Cerebellar nuclear complex (tissue), 1 donor: ENCODE measurements around the gene EDC4.
"Not testable (repeated sequence)": the region's sequence is repeated elsewhere in the genome, so short reads cannot be mapped to it uniquely, and the experiment has no call there.

ENCODE experiments used
- DNase-seq, 2 experiments: peaks; one replicate each; lab custom pipeline; 2025; lab: John Stamatoyannopoulos, UW

Gene EDC4, protein sequence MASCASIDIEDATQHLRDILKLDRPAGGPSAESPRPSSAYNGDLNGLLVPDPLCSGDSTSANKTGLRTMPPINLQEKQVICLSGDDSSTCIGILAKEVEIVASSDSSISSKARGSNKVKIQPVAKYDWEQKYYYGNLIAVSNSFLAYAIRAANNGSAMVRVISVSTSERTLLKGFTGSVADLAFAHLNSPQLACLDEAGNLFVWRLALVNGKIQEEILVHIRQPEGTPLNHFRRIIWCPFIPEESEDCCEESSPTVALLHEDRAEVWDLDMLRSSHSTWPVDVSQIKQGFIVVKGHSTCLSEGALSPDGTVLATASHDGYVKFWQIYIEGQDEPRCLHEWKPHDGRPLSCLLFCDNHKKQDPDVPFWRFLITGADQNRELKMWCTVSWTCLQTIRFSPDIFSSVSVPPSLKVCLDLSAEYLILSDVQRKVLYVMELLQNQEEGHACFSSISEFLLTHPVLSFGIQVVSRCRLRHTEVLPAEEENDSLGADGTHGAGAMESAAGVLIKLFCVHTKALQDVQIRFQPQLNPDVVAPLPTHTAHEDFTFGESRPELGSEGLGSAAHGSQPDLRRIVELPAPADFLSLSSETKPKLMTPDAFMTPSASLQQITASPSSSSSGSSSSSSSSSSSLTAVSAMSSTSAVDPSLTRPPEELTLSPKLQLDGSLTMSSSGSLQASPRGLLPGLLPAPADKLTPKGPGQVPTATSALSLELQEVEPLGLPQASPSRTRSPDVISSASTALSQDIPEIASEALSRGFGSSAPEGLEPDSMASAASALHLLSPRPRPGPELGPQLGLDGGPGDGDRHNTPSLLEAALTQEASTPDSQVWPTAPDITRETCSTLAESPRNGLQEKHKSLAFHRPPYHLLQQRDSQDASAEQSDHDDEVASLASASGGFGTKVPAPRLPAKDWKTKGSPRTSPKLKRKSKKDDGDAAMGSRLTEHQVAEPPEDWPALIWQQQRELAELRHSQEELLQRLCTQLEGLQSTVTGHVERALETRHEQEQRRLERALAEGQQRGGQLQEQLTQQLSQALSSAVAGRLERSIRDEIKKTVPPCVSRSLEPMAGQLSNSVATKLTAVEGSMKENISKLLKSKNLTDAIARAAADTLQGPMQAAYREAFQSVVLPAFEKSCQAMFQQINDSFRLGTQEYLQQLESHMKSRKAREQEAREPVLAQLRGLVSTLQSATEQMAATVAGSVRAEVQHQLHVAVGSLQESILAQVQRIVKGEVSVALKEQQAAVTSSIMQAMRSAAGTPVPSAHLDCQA (N-terminal part only)

GRCh38 chr16:67872631-67873434 is at the start of gene EDC4:
Gene EDC4 (plus strand): TSS chr16:67873052. CDS start chr16:67873262, 210 bp downstream.
- DNase-seq, result no peak

DNA sequence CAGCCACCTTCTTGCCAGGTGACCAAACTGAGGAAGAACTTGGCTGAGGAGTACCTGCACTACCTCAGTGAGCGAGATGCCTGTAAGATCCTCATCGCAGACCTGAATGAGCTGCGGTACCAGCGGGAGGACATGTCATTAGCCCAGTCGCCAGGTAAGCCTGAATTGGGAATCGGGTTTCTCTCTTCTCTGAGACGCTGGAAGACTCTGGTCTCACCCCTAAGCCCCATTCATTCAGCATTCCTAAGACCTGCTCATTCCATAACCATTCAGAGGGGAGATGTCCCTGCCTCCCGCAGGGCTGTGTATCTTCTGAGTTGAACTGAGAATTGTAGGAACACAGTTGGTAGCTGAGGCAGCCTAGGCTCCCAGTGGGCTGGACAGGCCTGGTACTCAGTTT is 47.7 kb upstream of the EDC4 start:
- no peak for DNase-seq

GRCh38 chr16:67825906-67826305 is 46.9 kb upstream of the EDC4 start:
- DNase-seq, result no peak

GRCh38 chr16:67828651-67829050 is 44.2 kb upstream of the EDC4 start:
- no peak for DNase-seq

- DNase-seq, result no peak
Measured at GRCh38 chr16:67833030-67833414, 39.8 kb upstream of the EDC4 start.

DNA sequence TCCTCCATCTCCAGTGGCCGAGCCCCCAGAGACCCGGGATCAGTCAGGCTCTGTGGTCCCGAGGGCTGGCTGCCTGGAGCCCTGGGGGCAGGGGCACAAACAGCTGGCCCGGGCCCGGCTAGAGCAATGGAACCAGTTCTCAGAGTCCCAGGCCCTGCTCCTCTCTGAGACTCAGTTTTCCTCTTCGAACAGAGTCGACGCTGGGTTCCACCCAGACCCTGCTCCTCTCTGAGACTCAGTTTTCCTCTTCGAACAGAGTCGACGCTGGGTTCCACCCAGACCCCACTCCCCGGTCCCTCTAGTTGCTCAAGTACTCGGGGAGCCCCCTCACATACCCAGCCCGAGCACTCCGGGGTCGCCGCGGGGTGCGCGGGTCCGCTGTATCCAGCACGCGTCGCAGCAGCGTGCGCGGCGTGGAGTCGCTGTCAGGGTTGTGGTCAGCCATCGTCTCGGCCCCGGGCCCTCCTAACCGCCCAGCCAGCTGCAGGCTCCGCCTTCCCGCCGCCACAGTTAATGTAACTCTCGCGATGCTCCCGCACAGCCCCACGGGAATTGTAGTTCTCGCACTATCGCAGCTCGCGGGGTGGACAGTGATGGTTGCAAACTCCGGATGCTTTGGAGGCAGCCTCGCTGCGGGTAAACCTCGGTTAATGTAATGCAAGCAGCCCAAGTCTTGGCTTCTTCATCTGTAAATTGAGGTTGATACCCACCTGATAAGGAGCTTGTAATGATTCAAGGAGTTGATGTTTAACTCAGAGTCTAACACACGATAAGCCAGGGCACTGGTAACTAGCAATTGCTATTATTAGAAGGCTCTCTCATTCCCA is 39.2 kb upstream of the EDC4 start:
- DNase-seq, result peak; percentile 39 to 83

DNA sequence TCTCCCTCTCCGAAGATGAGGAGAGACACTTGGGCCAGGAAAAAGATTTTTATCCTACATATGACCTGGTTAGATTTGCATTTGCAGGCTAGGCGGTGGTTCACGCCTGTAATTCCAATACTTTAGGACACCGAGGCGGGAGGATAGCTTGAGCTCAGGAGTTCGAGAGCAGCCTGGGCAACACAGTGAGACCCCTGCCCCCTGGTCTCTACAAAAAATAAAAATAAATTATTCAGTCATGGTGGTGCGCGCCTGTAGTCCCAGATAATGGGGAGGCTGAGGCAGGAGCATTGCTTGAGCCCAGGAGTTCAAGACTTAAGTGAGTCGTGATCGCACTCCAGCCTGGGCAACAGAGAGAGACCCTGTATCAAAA is 38.6 kb upstream of the EDC4 start:
- DNase-seq, result no peak

DNA sequence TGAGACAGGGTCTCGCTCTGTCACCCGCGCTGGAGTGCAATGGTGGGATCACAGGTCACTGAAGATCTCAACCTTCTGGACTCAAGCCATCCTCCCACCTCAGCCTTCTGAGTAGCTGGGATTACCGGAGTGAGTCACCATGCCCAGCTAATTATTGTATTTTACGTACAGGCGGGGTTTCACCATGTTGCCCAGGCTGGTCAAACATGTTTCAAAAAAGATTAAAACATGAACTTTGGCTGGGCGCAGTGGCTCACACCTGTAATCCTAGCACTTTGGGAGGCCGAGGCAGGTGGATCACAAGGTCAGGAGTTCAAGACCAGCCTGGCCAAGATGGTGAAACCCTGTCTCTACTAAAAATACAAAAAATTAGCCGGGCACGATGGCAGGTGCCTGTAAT is 35.7 kb upstream of the EDC4 start:
- DNase-seq, result not testable (repeated sequence)

DNA sequence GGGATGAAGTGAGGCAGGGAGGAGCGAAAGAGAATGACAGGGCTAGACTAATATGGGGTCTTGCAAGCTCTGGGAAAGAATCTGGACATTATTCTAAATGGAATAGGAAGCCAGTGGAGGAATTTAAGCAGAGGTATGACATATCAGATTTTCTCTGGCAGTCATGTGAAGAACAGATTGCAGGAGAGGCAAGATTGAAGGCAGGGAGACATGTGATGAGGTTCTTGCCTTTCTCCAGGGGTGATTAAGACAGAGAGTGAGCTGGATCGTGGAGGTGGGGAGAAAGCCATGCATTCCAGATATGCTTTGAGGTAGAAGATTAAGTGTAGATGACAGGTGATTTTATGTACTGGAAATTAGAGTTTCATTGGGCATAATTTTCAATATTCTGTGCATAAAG is 35.0 kb upstream of the EDC4 start:
- DNase-seq, result no peak

DNA sequence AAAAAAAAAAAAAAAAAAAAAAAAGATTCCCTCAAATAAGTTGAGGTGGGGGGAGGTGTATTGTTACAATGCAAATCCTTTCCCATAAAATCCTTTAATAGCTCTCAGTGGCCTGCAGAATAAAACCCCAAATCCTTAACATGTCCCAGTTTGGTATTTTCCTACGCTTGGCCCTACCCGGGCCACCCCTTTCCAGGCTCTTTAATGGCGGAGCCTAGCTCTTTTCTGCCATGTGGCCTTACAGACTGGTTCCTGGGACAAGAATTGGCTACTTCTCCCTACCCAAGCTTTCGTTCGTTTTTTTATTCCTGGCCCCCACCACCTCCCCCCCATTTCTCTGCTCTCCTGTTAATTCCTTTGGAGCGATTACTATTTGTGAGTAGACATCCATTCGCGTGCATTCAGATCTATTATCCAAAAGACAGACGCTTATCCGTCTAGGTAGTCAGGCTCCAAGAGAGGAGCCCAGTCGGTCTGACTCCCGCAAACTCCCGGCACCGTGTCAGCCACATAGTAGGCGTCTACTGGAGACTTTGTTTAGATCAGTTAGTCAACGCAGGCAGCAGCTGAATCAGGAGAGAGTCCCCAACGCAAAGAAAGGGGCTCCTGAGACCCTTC is 31.5 kb upstream of the EDC4 start:
- DNase-seq, result no peak

GRCh38 chr16:67841816-67842508 is 30.9 kb upstream of the EDC4 start, which contains the start of gene THAP11:
Gene THAP11 (plus strand): TSS chr16:67842320. CDS start chr16:67842555, 235 bp downstream.
- DNase-seq, result peak in 1 of 2 experiments; percentile 86

DNA sequence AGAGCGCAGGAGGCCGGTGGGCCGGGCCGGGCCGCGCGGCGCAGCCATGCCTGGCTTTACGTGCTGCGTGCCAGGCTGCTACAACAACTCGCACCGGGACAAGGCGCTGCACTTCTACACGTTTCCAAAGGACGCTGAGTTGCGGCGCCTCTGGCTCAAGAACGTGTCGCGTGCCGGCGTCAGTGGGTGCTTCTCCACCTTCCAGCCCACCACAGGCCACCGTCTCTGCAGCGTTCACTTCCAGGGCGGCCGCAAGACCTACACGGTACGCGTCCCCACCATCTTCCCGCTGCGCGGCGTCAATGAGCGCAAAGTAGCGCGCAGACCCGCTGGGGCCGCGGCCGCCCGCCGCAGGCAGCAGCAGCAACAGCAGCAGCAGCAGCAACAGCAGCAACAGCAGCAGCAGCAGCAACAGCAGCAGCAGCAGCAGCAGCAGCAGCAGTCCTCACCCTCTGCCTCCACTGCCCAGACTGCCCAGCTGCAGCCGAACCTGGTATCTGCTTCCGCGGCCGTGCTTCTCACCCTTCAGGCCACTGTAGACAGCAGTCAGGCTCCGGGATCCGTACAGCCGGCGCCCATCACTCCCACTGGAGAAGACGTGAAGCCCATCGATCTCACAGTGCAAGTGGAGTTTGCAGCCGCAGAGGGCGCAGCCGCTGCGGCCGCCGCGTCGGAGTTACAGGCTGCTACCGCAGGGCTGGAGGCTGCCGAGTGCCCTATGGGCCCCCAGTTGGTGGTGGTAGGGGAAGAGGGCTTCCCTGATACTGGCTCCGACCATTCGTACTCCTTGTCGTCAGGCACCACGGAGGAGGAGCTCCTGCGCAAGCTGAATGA is 30.1 kb upstream of the EDC4 start:
- no peak for DNase-seq

DNA sequence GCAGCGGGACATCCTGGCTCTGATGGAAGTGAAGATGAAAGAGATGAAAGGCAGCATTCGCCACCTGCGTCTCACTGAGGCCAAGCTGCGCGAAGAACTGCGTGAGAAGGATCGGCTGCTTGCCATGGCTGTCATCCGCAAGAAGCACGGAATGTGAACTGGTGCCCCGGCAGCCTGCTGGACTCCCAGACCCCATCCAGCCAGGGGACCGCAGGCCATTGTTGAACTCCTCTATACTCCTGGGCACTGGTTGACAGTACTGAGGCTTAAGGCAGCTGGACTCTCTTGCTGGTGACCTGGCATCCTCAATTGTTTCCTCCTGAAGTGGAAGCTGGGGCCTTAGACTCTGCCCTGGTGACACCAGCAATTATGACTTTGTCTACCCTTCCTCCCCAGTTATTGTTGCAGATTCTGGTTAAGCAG is 29.5 kb upstream of the EDC4 start:
- no peak for DNase-seq

DNA sequence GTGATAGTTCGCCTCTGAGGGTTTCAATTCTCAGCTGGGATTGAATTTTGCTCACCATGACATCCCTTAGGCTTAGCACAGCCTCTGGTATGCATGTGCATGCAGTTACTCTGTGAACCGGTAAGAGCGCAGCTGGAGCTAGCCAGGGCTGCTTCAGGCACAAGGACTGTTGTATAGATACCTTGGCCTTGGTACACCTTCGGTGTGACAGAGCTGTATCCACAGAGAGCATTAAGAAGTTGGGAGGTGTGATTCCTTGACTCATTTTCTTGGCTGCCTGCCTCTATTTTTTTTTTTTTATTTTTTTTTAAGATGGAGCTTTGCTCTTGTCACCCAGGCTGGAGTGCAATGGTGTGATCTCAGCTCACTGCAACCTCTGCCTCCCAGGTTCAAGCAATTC is 28.4 kb upstream of the EDC4 start:
- DNase-seq, result no peak

DNA sequence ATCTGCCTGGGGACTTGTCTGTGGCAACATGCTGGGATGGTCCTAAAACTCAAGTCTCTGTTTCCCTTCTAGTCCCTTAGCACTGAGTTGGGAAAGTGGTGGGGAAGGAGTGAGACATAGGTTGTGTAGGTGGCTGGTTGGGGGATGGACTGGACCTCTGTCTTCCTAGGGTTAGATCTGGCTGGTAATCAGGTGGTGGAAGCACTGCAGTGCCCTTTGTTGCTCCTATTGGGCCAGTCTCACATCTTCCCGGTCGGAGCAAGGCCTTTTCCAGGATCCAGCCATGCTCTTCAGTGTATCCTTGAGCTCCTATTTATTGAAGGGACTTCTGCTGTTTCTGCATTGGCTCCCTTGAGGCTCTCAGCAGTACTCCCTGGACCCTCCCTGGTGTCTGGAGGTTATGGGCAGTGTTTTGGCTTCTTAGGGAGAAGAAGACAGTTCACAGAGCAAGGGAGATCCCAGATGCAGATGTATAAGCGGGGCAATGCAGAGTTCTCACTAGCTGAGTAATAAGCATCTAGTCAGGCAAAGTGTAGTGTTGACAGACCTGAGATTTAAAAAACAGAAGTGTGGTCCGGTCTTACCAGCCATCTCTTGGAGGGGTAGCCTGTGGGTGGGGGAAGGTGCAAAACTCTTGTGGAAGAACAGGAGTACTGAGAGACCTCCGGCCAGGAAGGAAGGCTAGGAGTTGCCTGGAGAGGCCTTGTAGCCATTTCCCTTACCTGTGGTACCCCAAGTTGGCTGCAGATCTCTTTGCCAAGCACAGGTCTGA is 27.4 kb upstream of the EDC4 start:
- no peak for DNase-seq

DNA sequence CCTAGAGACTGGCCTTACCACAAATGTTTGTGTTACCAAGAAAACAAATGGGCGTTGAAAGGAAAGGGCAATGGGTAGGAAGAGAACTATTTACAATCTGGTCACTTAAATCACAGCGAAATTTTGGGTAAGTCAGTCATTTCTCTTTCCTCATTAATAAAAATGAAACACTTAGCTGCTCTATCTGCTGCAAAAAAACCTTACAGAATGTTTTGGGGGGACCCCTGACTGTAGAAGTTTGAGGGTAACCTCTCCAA is 26.9 kb upstream of the EDC4 start:
- no peak for DNase-seq

- DNase-seq, result peak; percentile 38 to 65
Measured at GRCh38 chr16:67846320-67847063, 26.4 kb upstream of the EDC4 start, which contains the start of gene NUTF2. Gene NUTF2 (plus strand): TSS chr16:67846933. CDS start chr16:67865131, 18,198 bp downstream.
